Colonic mucosa (tissue), 4 donors: ENCODE data around the gene ABCA2. TPM values are rescaled to one million over a fixed set of nuclear protein-coding genes. Genes with fewer than 3 reads are reported as not detected.

Experiments
- DNase-seq: peaks from one replicate; pipeline ENCODE4 v3.0.0-alpha.2; 2020
- H3K27ac ChIP-seq: fragments of 200-600 bp; one replicate; pipeline ENCODE4 v1.8.0; 2021
- H3K27me3 ChIP-seq: fragments of 200-600 bp; one replicate; pipeline ENCODE4 v1.8.0; 2021
- H3K36me3 ChIP-seq: fragments of 200-600 bp; one replicate; pipeline ENCODE4 v1.8.0; 2021
- H3K4me1 ChIP-seq: fragments of 200-600 bp; one replicate; pipeline ENCODE4 v1.8.0; 2021; ENCODE audit warnings: mild to moderate bottlenecking
- H3K4me3 ChIP-seq: fragments of 200-600 bp; one replicate; pipeline ENCODE4 v1.8.0; 2021
- H3K9ac ChIP-seq, 2 donors: one replicate each; pipeline ENCODE4 v1.7.0; 2013; ENCODE audit warnings: control low read depth in 2 of 2, low read depth in 2 of 2, low read length in 2 of 2
- H3K9me3 ChIP-seq: fragments of 200-600 bp; one replicate; pipeline ENCODE4 v1.8.0; 2021
- CTCF ChIP-seq: fragments of 200-600 bp; IDR thresholded peaks from one replicate; pipeline ENCODE4 v1.8.0; 2022; ENCODE audit warnings: antibody characterized with exemption, mild to moderate bottlenecking
- intact Hi-C: fragments of 100-400 bp; cut with DNase I; formaldehyde crosslinking; loops from one replicate; pipeline ENCODE4 v1.14.1; 2022
- total RNA-seq, 2 donors: library from RNA; stranded (reverse); fragmentation: NEBNext Ultra II Directional in 1 of 2; extraction: Animal tissue kit (Norgen Biotek cat#: 25700) in 1 of 2; gene quantifications; one replicate each; pipeline ENCODE4 v1.2.1, GENCODE V29; 2021
- donor health status: healthy.
- donor health status: DM: no; HTN: no; CAD: no.
- donor health status: DM: no; HTN: no; CAD: no.

Gene ABCA2
- total RNA-seq, 2 donors from 2014 or later = 22.4 to 47.5 TPM

GRCh38 chr9:137020771-137021567 is 7.1 kb downstream of the ABCA2 start:
- H3K4me3 ChIP-seq = no peak overlapping the region
- no peaks in the 10 kb centered on the region for H3K36me3 ChIP-seq
- H3K4me1 ChIP-seq = peaks cover 16% of the 10 kb centered on the region
- no peak for TF ChIP-seq CTCF
- no peak for DNase-seq
- no peaks in the 10 kb centered on the region for H3K9me3 ChIP-seq
- intact Hi-C loops = no loop called here
- no peak overlapping the region for H3K9ac ChIP-seq
- H3K27ac ChIP-seq = no peak overlapping the region
- H3K27me3 ChIP-seq = no peaks in the 10 kb centered on the region

GRCh38 chr9:137019891-137020683 is 8.0 kb downstream of the ABCA2 start:
- Histone ChIP-seq H3K27me3 (no peaks in the 10 kb centered on the region), H3K4me3 (no peak overlapping the region), H3K9ac (no peak overlapping the region), H3K36me3 (no peaks in the 10 kb centered on the region), H3K27ac (no peak overlapping the region), H3K4me1 (peaks cover 12% of the 10 kb centered on the region), H3K9me3 (no peaks in the 10 kb centered on the region)
- no peak for DNase-seq
- TF ChIP-seq CTCF = no peak
- intact Hi-C loops = no loop called here

DNA sequence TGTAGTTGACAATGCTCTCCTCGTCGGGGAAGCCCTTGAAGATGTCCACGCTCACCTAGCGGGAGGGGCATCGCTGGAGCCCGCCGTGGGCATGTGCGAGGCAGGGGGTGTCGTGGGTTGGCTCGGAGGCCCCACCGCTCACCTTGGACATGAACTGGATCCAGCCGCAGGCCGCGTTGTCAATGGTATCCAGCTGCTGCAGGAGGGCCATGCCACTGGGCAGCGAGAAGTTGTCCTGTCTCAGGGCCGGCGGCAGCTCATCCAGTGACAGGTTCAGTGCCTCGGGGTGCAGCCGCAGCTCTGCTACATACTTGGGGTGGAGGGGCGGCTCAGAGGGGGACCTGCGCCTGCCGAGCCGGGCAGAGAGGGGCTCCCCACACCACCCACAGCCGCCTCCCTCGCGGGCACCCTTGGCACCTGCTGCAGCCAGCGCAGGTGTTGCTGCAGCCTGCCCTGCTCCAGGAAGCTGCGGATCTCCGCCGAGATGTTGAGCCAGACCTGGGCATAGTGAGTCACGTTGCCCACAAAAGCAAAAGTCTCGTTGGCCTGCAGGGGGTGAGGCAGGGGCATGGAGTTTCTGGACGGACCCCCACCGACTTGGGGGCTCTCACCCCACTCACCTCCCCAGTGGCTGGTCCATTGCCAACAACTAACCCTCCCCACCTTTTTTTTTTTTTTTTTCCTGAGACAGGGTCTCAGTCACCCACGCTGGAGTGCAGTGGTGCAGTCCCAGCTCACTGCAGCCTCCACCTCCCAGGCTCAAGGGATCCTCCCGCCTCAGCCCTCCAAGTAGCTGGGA is 9.1 kb downstream of the ABCA2 start:
- intact Hi-C loops = no loop called here
- Histone ChIP-seq H3K4me1 (peaks cover 12% of the 10 kb centered on the region), H3K4me3 (no peak overlapping the region), H3K9ac (no peak overlapping the region), H3K27ac (no peak overlapping the region), H3K36me3 (no peaks in the 10 kb centered on the region), H3K27me3 (no peaks in the 10 kb centered on the region), H3K9me3 (no peaks in the 10 kb centered on the region)
- no peak for TF ChIP-seq CTCF
- DNase-seq = no peak

- no peak for DNase-seq
- Histone ChIP-seq H3K36me3 (no peaks in the 10 kb centered on the region), H3K27ac (no peak overlapping the region), H3K4me1 (peaks cover 9% of the 10 kb centered on the region), H3K9ac (no peak overlapping the region), H3K9me3 (no peaks in the 10 kb centered on the region), H3K4me3 (no peak overlapping the region), H3K27me3 (no peaks in the 10 kb centered on the region)
- no peak for TF ChIP-seq CTCF
- intact Hi-C loops = no loop called here
These were observed 10.1 kb downstream of the ABCA2 start for GRCh38 chr9:137017791-137018497.

- Histone ChIP-seq H3K27ac (no peak overlapping the region), H3K36me3 (no peaks in the 10 kb centered on the region), H3K9ac (no peak overlapping the region), H3K9me3 (no peaks in the 10 kb centered on the region), H3K4me3 (no peak overlapping the region), H3K4me1 (peaks cover 4% of the 10 kb centered on the region), H3K27me3 (no peaks in the 10 kb centered on the region)
- DNase-seq = no peak
- intact Hi-C loops = no loop called here
- no peak for TF ChIP-seq CTCF
These were observed 11.0 kb downstream of the ABCA2 start for GRCh38 chr9:137017071-137017470.
